Measurements from ENCODE around the gene RBM10.

RBM10 gene

DNA sequence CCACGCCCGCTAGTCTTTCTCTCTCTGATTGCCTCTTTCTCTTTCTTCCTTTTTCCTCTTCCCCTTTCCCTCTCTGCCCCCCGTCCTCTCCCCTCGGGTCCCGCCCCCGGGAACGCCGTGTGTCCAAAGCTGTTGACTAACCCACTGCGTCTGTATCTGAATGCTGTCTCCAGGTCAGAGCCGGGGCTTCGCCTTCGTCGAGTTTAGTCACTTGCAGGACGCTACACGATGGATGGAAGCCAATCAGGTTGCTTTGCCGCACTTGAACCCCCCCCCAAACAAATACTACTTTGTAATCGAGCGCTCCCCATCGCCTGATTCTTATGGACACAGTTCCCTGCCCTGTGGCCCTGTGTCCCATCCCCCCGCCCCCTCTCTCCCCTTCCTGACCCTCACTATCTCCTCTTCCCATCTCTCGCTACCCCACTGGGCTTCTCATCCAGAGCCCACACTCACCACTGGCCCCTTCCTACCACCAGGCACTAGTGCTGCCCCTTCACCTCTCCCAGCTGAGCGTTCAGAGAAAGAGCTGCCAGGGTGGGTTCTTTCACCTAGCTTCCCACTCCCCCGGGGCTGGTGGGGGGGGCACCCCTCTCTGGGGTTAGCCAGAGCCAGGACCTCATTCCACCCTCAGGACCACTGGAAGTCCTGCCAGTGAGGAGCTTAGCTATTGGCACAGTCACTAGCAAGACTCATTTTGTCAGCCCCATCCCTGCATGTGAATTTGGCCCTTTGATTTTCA lies 30.0 kb downstream of the RBM10 start:
- no peak for DNase-seq (ENCODE audit: low read depth)
- TF ChIP-seq, protein P1, sequence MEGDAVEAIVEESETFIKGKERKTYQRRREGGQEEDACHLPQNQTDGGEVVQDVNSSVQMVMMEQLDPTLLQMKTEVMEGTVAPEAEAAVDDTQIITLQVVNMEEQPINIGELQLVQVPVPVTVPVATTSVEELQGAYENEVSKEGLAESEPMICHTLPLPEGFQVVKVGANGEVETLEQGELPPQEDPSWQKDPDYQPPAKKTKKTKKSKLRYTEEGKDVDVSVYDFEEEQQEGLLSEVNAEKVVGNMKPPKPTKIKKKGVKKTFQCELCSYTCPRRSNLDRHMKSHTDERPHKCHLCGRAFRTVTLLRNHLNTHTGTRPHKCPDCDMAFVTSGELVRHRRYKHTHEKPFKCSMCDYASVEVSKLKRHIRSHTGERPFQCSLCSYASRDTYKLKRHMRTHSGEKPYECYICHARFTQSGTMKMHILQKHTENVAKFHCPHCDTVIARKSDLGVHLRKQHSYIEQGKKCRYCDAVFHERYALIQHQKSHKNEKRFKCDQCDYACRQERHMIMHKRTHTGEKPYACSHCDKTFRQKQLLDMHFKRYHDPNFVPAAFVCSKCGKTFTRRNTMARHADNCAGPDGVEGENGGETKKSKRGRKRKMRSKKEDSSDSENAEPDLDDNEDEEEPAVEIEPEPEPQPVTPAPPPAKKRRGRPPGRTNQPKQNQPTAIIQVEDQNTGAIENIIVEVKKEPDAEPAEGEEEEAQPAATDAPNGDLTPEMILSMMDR (conservative IDR thresholded peaks at IDR 0.05; ENCODE audit: low read depth, low read length): no peak

DNA sequence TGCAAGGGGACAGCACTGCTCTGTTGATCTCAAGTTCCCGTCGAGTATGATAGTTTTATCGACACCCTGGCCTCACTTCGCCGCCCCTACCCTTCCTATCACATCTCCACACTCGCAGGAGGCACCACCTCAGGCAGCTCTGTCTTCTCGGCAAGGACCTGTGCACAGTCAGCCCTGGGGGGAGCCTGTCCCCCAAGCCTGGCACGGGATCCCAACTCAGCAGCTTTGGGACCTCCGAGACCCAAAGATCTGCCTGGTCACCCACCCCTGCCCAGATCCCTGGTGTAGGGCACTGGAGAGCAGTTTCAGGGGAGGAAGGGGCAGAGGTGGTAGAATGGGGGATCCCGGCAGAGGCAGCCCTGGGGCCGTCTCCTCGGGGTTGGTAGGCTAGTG lies 30.6 kb downstream of the RBM10 start:
- DNase-seq (ENCODE audit: low read depth): no peak

More for the DNA sequence above, 30.0 kb downstream of the RBM10 start:
- H3K4me3 ChIP-seq (ENCODE audit: low read length): no peak overlapping the region

DNA sequence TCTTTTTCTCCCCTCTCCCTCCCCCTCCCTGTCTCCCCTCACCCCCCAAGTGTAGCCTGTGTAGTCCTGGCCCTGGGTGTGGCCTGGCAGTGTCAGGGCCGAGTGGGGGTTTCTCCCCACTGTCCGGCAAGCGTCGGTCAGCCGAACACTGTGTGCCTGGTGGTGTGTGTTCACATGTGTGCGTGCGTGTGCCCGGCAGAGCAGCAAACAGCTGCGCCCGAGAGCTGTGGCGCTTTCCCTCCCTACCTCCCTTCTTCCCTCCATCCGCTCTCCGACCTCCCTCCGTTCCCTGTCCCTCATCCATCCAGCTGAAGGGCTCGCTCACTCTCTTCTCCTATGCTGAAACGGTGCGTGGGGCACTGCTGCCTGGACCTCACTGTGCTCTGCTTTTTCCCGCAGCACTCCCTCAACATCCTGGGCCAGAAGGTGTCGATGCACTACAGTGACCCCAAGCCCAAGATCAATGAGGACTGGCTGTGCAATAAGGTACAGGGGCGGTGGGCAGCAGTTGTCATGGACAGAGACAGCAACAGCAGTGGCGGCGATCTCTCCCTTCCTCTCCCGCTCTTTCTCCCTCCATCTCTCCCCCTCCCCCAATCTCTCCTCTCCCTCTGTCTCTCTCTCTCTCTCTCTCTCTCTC lies 31.2 kb downstream of the RBM10 start:
- TF ChIP-seq, protein P1 (conservative IDR thresholded peaks at IDR 0.05; ENCODE audit: low read depth, low read length): no peak
- DNase-seq (ENCODE audit: low read depth): no peak

More for the DNA sequence above, 30.6 kb downstream of the RBM10 start:
- H3K4me3 ChIP-seq (ENCODE audit: low read length): no peak overlapping the region
- TF ChIP-seq, protein P1 (conservative IDR thresholded peaks at IDR 0.05; ENCODE audit: low read depth, low read length): no peak

DNA sequence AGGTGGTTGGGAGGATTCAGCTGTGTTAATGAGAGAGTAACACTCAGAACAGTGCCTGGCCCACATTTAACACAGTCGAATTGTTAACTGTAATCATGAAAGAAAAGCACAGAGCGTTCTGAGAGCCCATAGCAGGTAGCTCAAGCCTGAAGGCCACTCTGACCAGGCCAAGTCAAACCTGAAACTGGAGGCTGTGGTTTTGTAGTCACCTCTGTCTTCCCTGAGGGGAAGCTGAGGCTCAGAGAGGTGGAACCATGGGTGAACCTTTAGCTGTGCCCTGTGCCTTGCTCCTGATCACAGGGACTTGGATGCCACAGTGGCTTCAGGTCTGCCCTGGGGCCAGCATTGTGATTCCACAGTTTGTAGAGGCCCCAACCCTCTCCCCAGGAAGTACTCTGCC lies 32.1 kb downstream of the RBM10 start:
- TF ChIP-seq, protein P1 (conservative IDR thresholded peaks at IDR 0.05; ENCODE audit: low read depth, low read length): no peak

More for the DNA sequence above, 31.2 kb downstream of the RBM10 start:
- no peak overlapping the region for H3K4me3 ChIP-seq (ENCODE audit: low read length)

DNA sequence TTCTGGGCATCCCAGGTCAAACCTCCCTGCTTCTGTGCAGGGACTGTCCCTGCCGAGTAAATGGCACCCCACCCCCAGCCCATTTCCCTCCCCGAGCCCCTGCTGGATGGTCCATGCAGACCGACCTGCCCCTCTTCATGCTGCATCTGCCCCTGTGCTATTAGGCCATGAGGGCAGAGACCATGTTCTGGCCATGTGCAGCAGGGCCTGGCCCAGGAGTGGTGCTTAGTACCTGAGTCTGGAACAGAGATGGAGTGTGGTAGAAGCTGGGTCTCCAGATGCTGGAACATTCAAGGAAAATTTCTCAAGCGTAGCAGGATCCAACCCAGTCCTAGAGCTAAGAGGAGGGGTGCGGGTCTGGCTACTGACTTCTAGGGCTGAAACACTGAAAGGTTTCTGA lies 33.3 kb downstream of the RBM10 start:
- no peak for DNase-seq (ENCODE audit: low read depth)

More for the DNA sequence above, 32.1 kb downstream of the RBM10 start:
- no peak for DNase-seq (ENCODE audit: low read depth)
- no peak overlapping the region for H3K4me3 ChIP-seq (ENCODE audit: low read length)

DNA sequence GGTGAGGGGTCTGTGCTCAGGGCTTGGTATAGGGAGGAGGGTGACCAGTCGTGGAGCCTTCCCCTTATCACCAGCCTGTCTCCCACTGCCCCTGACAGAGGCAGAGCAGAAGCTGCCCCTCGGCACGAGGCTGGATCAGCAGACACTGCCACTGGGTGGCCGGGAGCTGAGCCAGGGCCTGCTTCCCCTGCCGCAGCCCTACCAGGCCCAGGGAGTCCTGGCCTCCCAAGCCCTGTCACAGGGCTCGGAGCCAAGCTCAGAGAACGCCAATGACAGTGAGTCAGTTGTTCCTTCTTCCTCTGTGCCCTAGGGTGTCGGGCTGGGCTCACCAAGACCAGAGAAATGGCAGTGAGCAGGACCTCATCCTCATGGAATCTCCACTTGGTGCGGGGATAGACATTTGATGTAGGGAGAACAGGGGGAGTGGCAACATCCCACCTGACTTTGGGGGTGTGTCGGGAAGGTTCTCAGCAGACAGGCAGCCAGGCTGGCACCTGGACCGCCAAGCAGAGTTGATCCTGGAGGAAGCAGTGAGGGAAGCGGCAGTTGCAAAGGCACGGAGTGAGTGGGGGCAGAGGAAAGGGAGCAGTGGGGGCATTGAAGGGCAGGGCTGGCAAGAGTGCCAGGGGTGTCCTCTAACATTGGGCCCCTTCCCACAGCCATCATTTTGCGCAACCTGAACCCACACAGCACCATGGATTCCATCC lies 34.4 kb downstream of the RBM10 start:
- no peak for DNase-seq (ENCODE audit: low read depth)
- no peak overlapping the region for H3K4me3 ChIP-seq (ENCODE audit: low read length)
- TF ChIP-seq, protein P1 (conservative IDR thresholded peaks at IDR 0.05; ENCODE audit: low read depth, low read length): no peak

More for the DNA sequence above, 33.3 kb downstream of the RBM10 start:
- TF ChIP-seq, protein P1 (conservative IDR thresholded peaks at IDR 0.05; ENCODE audit: low read depth, low read length): no peak
- no peak overlapping the region for H3K4me3 ChIP-seq (ENCODE audit: low read length)
